Activated CD4-positive, alpha-beta T cell treated with anti-CD3 and anti-CD28 coated beads, Interleukin-2, amount 10 ng/mL, durations not matched to agents 7 days and 5 days (primary cell): ENCODE data around the gene FUZ. TPM values are rescaled to one million over a fixed set of nuclear protein-coding genes. Genes with fewer than 3 reads are reported as not detected.
A peak's percentile ranks its signal among the peaks of the same experiment; 100 is the strongest.
"Not testable (repeated sequence)": the region's sequence is repeated elsewhere in the genome, so short reads cannot be mapped to it uniquely, and the experiment has no call there.

ENCODE experiments used
- CTCF ChIA-PET: fragments of 350-600 bp; sonication (Branson Sonifier 250); formaldehyde crosslinking; loops from one replicate; lab custom pipeline; 2021; ENCODE audit warnings: antibody characterized with exemption; lab: Charles Lee
- POLR2A ChIA-PET: fragments of 350-600 bp; sonication (Branson Sonifier 250); formaldehyde crosslinking; loops from one replicate; lab custom pipeline; 2021; ENCODE audit warnings: antibody characterized with exemption; lab: Charles Lee
- DNase-seq: peaks from one replicate; pipeline ENCODE4 v3.0.0-alpha.2; 2020
- H3K27ac Mint-ChIP-seq: one replicate; pipeline ENCODE4 v1.8.0; 2021; ENCODE audit warnings: mild to moderate bottlenecking, moderate library complexity, mixed read lengths
- H3K27me3 Mint-ChIP-seq: one replicate; pipeline ENCODE4 v1.8.0; 2021; ENCODE audit warnings: mixed read lengths
- H3K36me3 Mint-ChIP-seq: one replicate; pipeline ENCODE4 v1.8.0; 2021; ENCODE audit warnings: low read depth, mixed read lengths
- H3K4me1 Mint-ChIP-seq: one replicate; pipeline ENCODE4 v1.8.0; 2021; ENCODE audit warnings: mixed read lengths
- H3K4me3 Mint-ChIP-seq: one replicate; pipeline ENCODE4 v1.8.0; 2021; ENCODE audit warnings: mild to moderate bottlenecking, moderate library complexity, mixed read lengths
- H3K9me3 Mint-ChIP-seq: one replicate; pipeline ENCODE4 v1.8.0; 2021; ENCODE audit warnings: mixed read lengths
- total RNA-seq, 2 experiments: library from RNA; stranded (reverse); gene quantifications; one replicate each; pipeline ENCODE4 v1.2.3, GENCODE V29; 2021

FUZ gene
- total RNA-seq, 2 experiments from 2014 or later = 13.3 to 13.9 TPM

DNA sequence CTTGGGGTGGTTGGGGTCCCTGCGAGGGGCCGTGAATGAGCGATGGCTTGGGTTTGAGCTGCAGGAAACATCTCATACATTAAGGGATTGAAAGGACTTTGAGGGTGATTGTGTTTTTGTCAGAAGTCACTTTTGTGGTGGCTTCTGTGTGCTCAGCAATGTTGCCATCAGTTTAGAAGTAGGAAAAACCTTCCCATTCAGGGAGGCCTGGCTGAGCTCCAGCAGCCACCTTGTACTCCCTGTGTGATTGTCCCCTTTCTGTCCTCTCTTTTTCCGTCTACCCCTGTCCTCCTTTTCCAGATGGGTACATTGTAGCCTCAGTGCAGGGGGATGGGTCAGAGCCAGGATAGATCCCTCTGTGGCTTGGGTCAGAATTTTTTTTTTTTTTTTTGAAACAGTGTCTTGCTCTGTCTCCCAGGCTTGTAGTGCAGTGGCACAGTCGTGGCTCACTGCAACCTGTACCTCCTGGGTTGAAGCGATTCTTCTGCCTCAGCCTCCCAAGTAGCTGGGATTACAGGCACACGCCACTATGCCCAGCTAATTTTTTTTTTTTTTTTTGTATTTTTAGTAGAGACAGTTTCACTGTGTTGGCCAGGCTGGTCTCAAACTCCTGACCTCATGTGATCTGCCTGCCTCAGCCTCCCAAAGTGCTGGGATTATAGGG, 6.5 kb upstream of the FUZ start:
- Mint-ChIP-seq H3K4me3 (peak overlapping the region; percentile 98), H3K27ac (peak overlapping the region; percentile 99), H3K4me1 (peaks cover 25% of the 10 kb centered on the region), H3K36me3 (peaks cover 15% of the 10 kb centered on the region)
- H3K9me3 Mint-ChIP-seq, H3K27me3 Mint-ChIP-seq, DNase-seq: not testable (repeated sequence)
- ChIA-PET CTCF (interaction anchor here (0.5 to 1.7 kb wide), 4 partner anchors 9 to 85 kb away, joined by 3 to 5 read pairs (median 4); no protein-coding TSS in a partner anchor), POLR2A (interaction anchor here (0.7 kb wide), 1 partner anchor 935 kb away, joined by 6 read pairs; no protein-coding TSS in a partner anchor)

DNA sequence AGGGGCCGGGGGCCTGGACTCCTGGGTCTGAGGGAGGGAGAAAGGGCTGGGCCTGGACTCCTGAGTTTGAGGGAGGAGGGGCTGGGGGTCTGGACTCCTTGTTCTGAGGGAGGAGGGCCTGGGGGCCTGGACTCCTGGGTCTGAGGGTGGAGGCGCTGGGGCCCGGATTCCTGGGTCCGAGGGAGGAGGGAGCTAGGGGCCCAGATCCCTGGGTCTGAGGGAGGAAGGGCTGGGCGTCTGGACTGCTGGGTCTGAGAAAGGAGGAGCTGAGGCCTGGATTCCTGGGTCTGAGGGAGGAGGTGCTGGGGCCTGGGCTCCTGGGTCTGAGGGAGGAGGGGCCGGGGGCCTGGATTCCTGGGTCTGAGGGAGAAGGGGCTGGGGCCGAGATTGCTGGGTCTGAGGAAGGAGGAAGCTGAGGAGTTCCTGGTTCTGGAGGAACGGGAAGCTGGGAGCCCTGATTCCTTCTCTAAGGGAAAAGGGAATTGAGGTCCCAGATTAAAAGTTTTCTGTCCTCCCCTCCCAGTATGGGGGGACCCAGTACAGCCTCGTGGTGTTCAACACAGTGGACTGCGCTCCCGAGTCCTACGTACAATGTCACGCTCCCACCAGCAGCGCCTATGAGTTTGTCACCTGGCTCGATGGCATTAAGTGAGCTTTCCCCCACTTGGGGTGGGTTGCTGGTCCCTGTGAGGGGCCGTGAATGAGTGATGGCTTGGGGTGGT, 5.7 kb upstream of the FUZ start:
- no peak for DNase-seq
- CTCF ChIA-PET = interaction anchor here (1.2 to 1.7 kb wide), 3 partner anchors 9 to 29 kb away, joined by 3 to 5 read pairs (median 4); no protein-coding TSS in a partner anchor
- H3K36me3 Mint-ChIP-seq = peaks cover 15% of the 10 kb centered on the region
- no peaks in the 10 kb centered on the region for H3K9me3 Mint-ChIP-seq
- no peaks in the 10 kb centered on the region for H3K27me3 Mint-ChIP-seq
- POLR2A ChIA-PET = no interaction called here
- peaks cover 26% of the 10 kb centered on the region for H3K4me1 Mint-ChIP-seq
- H3K4me3 Mint-ChIP-seq = peak overlapping the region; percentile 98
- peak overlapping the region; percentile 99 for H3K27ac Mint-ChIP-seq

GRCh38 chr19:49817964-49818648, 5.0 kb upstream of the FUZ start, which contains the start of gene MED25:
TSS of gene MED25 (plus strand) at chr19:49818289. CDS start at chr19:49818342, 53 bp downstream.
- Mint-ChIP-seq H3K4me3 (peak within 1 kb of the TSS; percentile 98), H3K4me1 (peaks cover 31% of the 10 kb centered on the region), H3K36me3 (peaks cover 12% of the 10 kb centered on the region), H3K27ac (peak within 1 kb of the TSS; percentile 99), H3K27me3 (no peaks in the 10 kb centered on the region), H3K9me3 (no peaks in the 10 kb centered on the region)
- POLR2A ChIA-PET = no interaction called here
- DNase-seq = peak; percentile 88
- CTCF ChIA-PET = interaction anchor here (1.2 to 1.3 kb wide), 2 partner anchors 8 to 30 kb away, joined by 3 to 4 read pairs; no protein-coding TSS in a partner anchor

DNA sequence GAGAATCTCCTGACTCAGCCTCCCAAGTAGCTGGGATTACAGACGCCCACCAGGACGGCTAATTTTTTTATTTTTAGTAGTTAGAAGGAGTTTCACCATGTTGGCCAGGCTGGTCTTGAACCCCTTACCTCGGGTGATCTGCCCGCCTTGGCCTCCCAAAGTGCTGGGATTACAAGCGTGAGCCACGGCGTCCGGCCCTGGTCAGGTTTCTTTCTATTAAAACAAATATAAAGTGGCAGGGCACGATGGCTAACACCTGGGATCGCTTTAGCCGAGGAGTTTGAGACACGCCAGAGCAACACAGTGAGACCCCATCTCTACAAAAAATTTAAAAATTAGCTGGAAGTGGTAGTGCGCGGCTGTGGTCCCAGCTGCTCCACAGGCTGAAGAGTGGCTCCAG, 3.5 kb upstream of the FUZ start:
- no peak overlapping the region for H3K27ac Mint-ChIP-seq
- H3K27me3 Mint-ChIP-seq = no peaks in the 10 kb centered on the region
- POLR2A ChIA-PET = no interaction called here
- H3K36me3 Mint-ChIP-seq = peaks cover 9% of the 10 kb centered on the region
- CTCF ChIA-PET = no interaction called here
- peaks cover 43% of the 10 kb centered on the region for H3K4me1 Mint-ChIP-seq
- no peak overlapping the region for H3K4me3 Mint-ChIP-seq
- no peaks in the 10 kb centered on the region for H3K9me3 Mint-ChIP-seq
- no peak for DNase-seq

DNA sequence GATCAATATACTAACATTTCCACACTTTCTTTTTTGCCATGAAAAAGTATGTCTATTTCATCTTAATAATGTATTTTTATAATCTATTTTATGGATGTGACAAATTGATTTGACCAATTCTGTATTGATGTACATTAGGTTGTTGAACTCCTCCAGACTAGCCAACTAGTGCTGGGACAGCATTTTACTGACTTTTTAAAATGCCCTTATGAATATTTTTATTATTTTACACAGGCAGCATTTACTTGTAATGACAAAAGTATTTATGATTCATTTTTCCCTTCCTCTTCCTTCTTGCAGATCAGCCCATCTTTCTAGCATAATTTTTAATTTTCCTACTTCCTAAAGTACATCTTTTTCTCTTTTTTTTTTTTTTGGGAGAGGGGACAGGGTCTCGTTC, 918 bp upstream of the FUZ start:
- no peak for DNase-seq
- CTCF ChIA-PET = interaction anchor here (1.8 kb wide), 1 partner anchor 13 kb away, joined by 3 read pairs; no protein-coding TSS in a partner anchor
- H3K9me3 Mint-ChIP-seq = no peaks in the 10 kb centered on the region
- peak overlapping the region; percentile 91 for H3K4me3 Mint-ChIP-seq
- H3K27me3 Mint-ChIP-seq = no peaks in the 10 kb centered on the region
- H3K4me1 Mint-ChIP-seq = peaks cover 39% of the 10 kb centered on the region
- POLR2A ChIA-PET = interaction anchor here (0.6 kb wide), 1 partner anchor 548 kb away, joined by 3 read pairs; no protein-coding TSS in a partner anchor
- H3K36me3 Mint-ChIP-seq = peaks cover 1% of the 10 kb centered on the region
- peak overlapping the region; percentile 41 for H3K27ac Mint-ChIP-seq

DNA sequence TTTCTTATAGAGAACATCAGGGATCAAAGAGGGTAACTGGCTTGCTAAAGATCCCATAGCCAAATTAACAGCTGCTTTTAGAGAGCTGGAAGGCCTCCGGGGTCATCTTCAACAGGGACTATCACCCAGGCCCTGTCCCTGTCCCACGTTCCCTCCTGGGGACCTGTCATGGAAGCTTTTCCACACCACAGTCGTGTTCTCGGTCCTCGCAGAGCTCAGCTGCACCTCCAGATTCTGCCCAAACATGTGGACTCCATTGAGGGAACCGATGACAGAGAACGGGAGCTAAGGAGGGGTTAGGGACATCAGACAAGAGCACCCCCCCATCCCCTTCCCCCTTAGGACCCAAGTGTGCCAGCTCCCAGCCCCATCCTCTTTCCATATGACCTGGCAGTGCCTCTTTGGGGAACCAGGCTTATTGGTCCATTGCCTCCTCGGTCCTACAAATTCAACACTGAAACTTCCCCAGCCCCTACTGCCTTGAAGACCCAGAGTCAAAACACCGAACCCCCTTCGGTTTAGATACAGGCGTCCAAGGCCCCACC, 568 bp downstream of the FUZ start:
- Mint-ChIP-seq H3K4me3 (peak overlapping the region; percentile 91), H3K27me3 (no peaks in the 10 kb centered on the region), H3K4me1 (peaks cover 50% of the 10 kb centered on the region), H3K9me3 (no peaks in the 10 kb centered on the region), H3K36me3 (no peaks in the 10 kb centered on the region), H3K27ac (peak overlapping the region; percentile 98)
- ChIA-PET CTCF (interaction anchor here (0.7 to 1.8 kb wide), 4 partner anchors 9 to 319 kb away, joined by 3 to 4 read pairs (median 4); no protein-coding TSS in a partner anchor), POLR2A (no interaction called here)
- DNase-seq = no peak

DNA sequence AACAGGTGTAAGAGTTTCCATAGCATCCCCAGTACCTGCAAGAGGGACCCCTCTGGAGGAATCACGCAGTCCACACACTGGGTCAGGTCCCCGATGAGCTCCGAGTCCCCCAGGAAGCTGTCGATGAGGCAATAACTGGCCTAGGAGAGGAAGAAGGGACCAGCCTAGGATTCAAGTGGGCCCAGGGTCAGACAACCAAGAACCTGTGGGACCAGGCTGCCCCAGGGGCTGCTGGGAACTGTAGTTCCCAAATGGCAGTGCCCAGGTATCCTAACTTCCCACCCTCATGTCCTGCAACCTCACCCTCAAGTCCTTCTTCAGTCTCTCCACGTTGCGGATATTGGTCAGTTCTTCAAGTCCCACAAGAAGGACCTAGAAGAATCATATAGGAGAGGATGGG, 1.8 kb downstream of the FUZ start:
- CTCF ChIA-PET = interaction anchor here (0.6 to 0.7 kb wide), 2 partner anchors 13 kb away, joined by 3 read pairs; no protein-coding TSS in a partner anchor
- Mint-ChIP-seq H3K4me1 (peaks cover 50% of the 10 kb centered on the region), H3K9me3 (no peaks in the 10 kb centered on the region), H3K27me3 (no peaks in the 10 kb centered on the region), H3K36me3 (peaks cover under 1% of the 10 kb centered on the region), H3K4me3 (peak overlapping the region; percentile 25), H3K27ac (no peak overlapping the region)
- DNase-seq = no peak
- POLR2A ChIA-PET = no interaction called here

DNA sequence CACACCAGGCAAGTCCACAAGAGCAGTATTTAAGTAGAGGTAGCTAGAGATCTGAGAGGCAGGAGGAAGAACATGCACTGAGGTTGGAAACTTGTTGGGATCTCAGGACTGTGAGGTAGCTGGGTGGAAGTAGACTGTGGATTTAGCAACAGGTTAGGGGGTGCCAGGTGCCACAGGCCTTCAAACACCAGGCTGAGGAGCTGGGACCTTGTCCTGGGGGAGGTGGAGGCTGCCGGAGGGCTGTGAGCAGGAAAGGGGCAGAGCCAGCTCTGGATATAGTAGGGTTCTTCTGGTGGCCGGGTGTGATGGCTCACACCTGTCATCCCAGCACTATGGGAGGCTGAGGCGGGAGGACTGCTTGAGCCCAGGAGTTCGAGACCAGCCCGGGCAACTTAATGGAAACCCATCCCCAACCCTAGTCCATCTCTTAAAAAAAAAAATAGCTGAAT, 3.1 kb downstream of the FUZ start:
- Mint-ChIP-seq H3K4me3 (peak overlapping the region; percentile 23), H3K4me1 (peaks cover 52% of the 10 kb centered on the region), H3K27me3 (no peaks in the 10 kb centered on the region), H3K9me3 (no peaks in the 10 kb centered on the region), H3K27ac (no peak overlapping the region), H3K36me3 (peaks cover 5% of the 10 kb centered on the region)
- ChIA-PET POLR2A (no interaction called here), CTCF (interaction anchor here (1.6 to 1.7 kb wide), 2 partner anchors 9 to 131 kb away, joined by 3 to 4 read pairs; no protein-coding TSS in a partner anchor)
- no peak for DNase-seq

GRCh38 chr19:49809160-49809940, 3.7 kb downstream of the FUZ start:
- H3K36me3 Mint-ChIP-seq = peaks cover 5% of the 10 kb centered on the region
- POLR2A ChIA-PET = no interaction called here
- CTCF ChIA-PET = interaction anchor here (1.0 to 1.7 kb wide), 3 partner anchors 10 to 130 kb away, joined by 3 to 4 read pairs (median 3); partner anchors contain the start of gene AP2A1
- DNase-seq = peak; percentile 37
- no peaks in the 10 kb centered on the region for H3K9me3 Mint-ChIP-seq
- H3K27me3 Mint-ChIP-seq = no peaks in the 10 kb centered on the region
- peaks cover 48% of the 10 kb centered on the region for H3K4me1 Mint-ChIP-seq
- H3K27ac Mint-ChIP-seq = peak overlapping the region; percentile 68
- H3K4me3 Mint-ChIP-seq = peak overlapping the region; percentile 73

DNA sequence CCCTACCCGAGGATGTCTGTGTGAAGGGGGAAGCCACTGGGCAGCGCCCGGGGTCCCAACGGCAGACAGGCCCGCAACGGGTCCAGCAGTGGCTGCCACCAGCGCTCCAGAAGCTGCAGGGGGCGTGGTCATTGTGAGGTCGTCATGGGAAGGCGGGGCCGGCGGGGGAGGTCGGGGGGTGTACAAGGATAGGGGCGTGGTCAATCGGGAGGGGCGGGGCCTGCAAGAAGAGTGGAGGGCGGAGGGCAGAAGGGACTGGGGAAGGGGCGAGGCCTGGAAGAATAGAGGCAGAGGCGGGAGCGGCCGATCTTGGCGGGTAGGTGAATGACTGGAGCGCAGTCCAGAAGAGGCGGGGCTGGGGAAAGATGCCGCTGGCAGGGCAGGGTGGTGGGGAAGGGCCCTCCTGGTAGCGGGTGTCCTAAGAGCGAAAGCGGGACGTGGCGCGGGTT, 4.4 kb downstream of the FUZ start:
- Mint-ChIP-seq H3K9me3 (no peaks in the 10 kb centered on the region), H3K4me3 (peak overlapping the region; percentile 73), H3K27me3 (no peaks in the 10 kb centered on the region), H3K36me3 (peaks cover 6% of the 10 kb centered on the region), H3K27ac (peak overlapping the region; percentile 68), H3K4me1 (peaks cover 48% of the 10 kb centered on the region)
- ChIA-PET POLR2A (no interaction called here), CTCF (interaction anchor here (1.0 to 1.7 kb wide), 2 partner anchors 42 to 130 kb away, joined by 3 read pairs; partner anchors contain the start of gene AP2A1)
- peak; percentile 87 for DNase-seq

GRCh38 chr19:49807904-49808675, 5.0 kb downstream of the FUZ start:
- Mint-ChIP-seq H3K4me3 (peak overlapping the region; percentile 41), H3K9me3 (no peaks in the 10 kb centered on the region), H3K36me3 (peaks cover 12% of the 10 kb centered on the region), H3K4me1 (peaks cover 43% of the 10 kb centered on the region), H3K27ac (peak overlapping the region; percentile 31), H3K27me3 (no peaks in the 10 kb centered on the region)
- no peak for DNase-seq
- ChIA-PET POLR2A (no interaction called here), CTCF (interaction anchor here (1.0 to 1.2 kb wide), 2 partner anchors 10 to 42 kb away, joined by 3 to 4 read pairs; partner anchors contain the start of gene AP2A1)
